HepG2 (cell line): Measurements from ENCODE around the gene LGALS7B. TPM values are rescaled to one million over a fixed set of nuclear protein-coding genes. Genes with fewer than 3 reads are reported as not detected.

ENCODE experiments used
- ATAC-seq: fragments of 200-7000 bp; cut with Tn5 transposase; 3 replicates; pipeline ENCODE4 v1.9.1; 2020; ENCODE audit warnings: mild to moderate bottlenecking, moderate library complexity
- BruUV-seq: library from RNA; stranded (reverse); fragments of 400-500 nt; replicated peaks from 2 replicates; lab custom pipeline; 2021; lab: Mats Ljungman, UMichigan
- CTCF ChIA-PET: fragments of 300-600 bp; formaldehyde crosslinking; extraction: SDS; loops from one replicate; lab custom pipeline; 2021; ENCODE audit warnings: low total read pairs, inconsistent platforms, low intra/inter-chr PET ratio; lab: Yijun Ruan, JAX
- POLR2A ChIA-PET: fragments of 350-600 bp; sonication (Branson Sonifier 250); formaldehyde crosslinking; loops from one replicate; lab custom pipeline; 2020; ENCODE audit warnings: antibody characterized with exemption, inconsistent platforms; lab: Yijun Ruan, JAX
- DNase-seq: peaks from one replicate; pipeline ENCODE4 v3.0.0-alpha.2; 2015; ENCODE audit warnings: low spot score
- FAIRE-seq: peaks from 3 replicates; lab custom pipeline; 2011; peaks lifted over from hg19 to GRCh38; lab: Jason Lieb, UNC
- H2AFZ ChIP-seq: one replicate; pipeline ENCODE4 v1.6.1; 2011; ENCODE audit warnings: low read length, inconsistent platforms
- H3K27ac ChIP-seq: fragments of 300-600 bp; 3 replicates; pipeline ENCODE4 v1.8.0; 2011; ENCODE audit warnings: mixed run types, mild to moderate bottlenecking, mixed read lengths, low read length, inconsistent platforms; ENCODE audit not compliant: insufficient read depth; ENCODE audit errors: extremely low read length
- H3K27me3 ChIP-seq, 2 experiments: fragments of 200-600 bp in 1 of 2; 2 replicates in 1 of 2; 3 replicates in 1 of 2; pipeline versions ENCODE4 v1.6.0 to v1.8.0; 2011; ENCODE audit warnings: low read length in 2 of 2, mild to moderate bottlenecking in 2 of 2, moderate library complexity in 2 of 2, inconsistent platforms in 1 of 2; ENCODE audit not compliant: insufficient read depth in 2 of 2, control insufficient read depth in 1 of 2
- H3K36me3 ChIP-seq, 2 experiments: fragments of 200-600 bp in 1 of 2; replicated peaks in 1 of 2; 2 replicates in 1 of 2; 3 replicates in 1 of 2; pipeline versions ENCODE4 v1.5.1 to v1.8.0; 2011; ENCODE audit warnings: low read length in 2 of 2, inconsistent platforms in 1 of 2; ENCODE audit not compliant: insufficient read depth in 2 of 2, control insufficient read depth in 1 of 2
- H3K4me1 ChIP-seq: 2 replicates; pipeline ENCODE4 v1.5.1; 2012; ENCODE audit warnings: low read length, inconsistent platforms; ENCODE audit not compliant: insufficient read depth
- H3K4me2 ChIP-seq: 2 replicates; pipeline ENCODE4 v1.6.0; 2011; ENCODE audit warnings: low read depth, low read length, inconsistent platforms
- H3K4me3 ChIP-seq, 3 experiments: fragments of 200-600 bp in 1 of 3; sonication (generic), shearing (Covaris generic) in 1 of 3; replicated peaks in 1 of 3; 2 replicates each; pipeline ENCODE4 v1.5.1; 2011 to 2016; ENCODE audit warnings: low read length in 3 of 3, inconsistent platforms in 2 of 3, low read depth in 2 of 3, mild to moderate bottlenecking in 2 of 3, control low read depth in 1 of 3, mixed read lengths in 1 of 3; ENCODE audit not compliant: insufficient read depth in 1 of 3
- H3K79me2 ChIP-seq: one replicate; pipeline ENCODE4 v1.6.1; 2011; ENCODE audit warnings: low read length, inconsistent platforms; ENCODE audit not compliant: insufficient read depth
- H3K9ac ChIP-seq: 2 replicates; pipeline ENCODE4 v1.6.0; 2011; ENCODE audit warnings: mild to moderate bottlenecking, low read depth, low read length, inconsistent platforms; ENCODE audit not compliant: insufficient read depth
- H3K9me3 ChIP-seq: 2 replicates; pipeline ENCODE4 v1.5.1; 2012; ENCODE audit warnings: mild to moderate bottlenecking, low read length
- H4K20me1 ChIP-seq: 2 replicates; pipeline ENCODE4 v1.6.0; 2011; ENCODE audit warnings: inconsistent platforms, mild to moderate bottlenecking, low read length, moderate library complexity; ENCODE audit not compliant: insufficient read depth
- CERS6 ChIP-seq: sonication (generic); formaldehyde crosslinking; IDR thresholded peaks from 2 replicates; pipeline ENCODE4 v1.5.0; 2020; ENCODE audit warnings: missing genetic modification reagents
- ETV5 ChIP-seq: IDR thresholded peaks from 2 replicates; pipeline ENCODE4 v1.6.1; 2018; ENCODE audit warnings: missing biosample characterization, missing genetic modification reagents, inconsistent platforms, borderline replicate concordance
- GABPA ChIP-seq, 2 experiments: IDR thresholded peaks; 2 replicates each; pipeline ENCODE4 v1.6.1; 2011 to 2016; ENCODE audit warnings: low read depth in 2 of 2, low read length in 1 of 2, missing biosample characterization in 1 of 2, missing genetic modification characterization in 1 of 2
- HNRNPH1 ChIP-seq: fragments of 200-400 bp; formaldehyde crosslinking; optimal IDR thresholded peaks from 2 replicates; pipeline ENCODE3; 2017; ENCODE audit warnings: mild to moderate bottlenecking, low read depth, low read length
- NR2C2 ChIP-seq: sonication (generic); formaldehyde crosslinking; IDR thresholded peaks from 2 replicates; pipeline ENCODE4 v1.4.0; 2020; ENCODE audit warnings: missing genetic modification reagents, mild to moderate bottlenecking, moderate library complexity, borderline replicate concordance
- ZBTB25 ChIP-seq: IDR thresholded peaks from 2 replicates; pipeline ENCODE4 v1.6.1; 2018; ENCODE audit warnings: missing genetic modification reagents
- WGBS: methylation state at CpG from one replicate; pipeline ENCODE4 v1.1.6; 2017; ENCODE audit warnings: low lambda C conversion rate; 5-methylcytosine and 5-hydroxymethylcytosine counted together
- in situ Hi-C: cut with HindIII; loops from 2 replicates; pipeline ENCODE4 v1.10.0; 2017; ENCODE audit warnings: low pct_unique_long_range_greater_than_20kb; ENCODE audit not compliant: extremely low pct_ligation_motif_present
- intact Hi-C: fragments of 100-400 bp; cut with micrococcal nuclease; formaldehyde crosslinking; loops from one replicate; pipeline ENCODE4 v1.10.0; 2022; ENCODE audit not compliant: unreplicated experiment
- polyA plus RNA-seq, 8 experiments: library from polyadenylated mRNA; depleted of rRNA in 3 of 8; stranded (reverse) in 7 of 8; unstranded in 1 of 8; fragments of >200 nt; fragmentation: Illumina TruSeq in 4 of 8; extraction: Trizol in 4 of 8; gene quantifications; 2 replicates each; pipeline versions ENCODE4 v1.2.1 to v1.2.3, GENCODE V29; 2011 to 2016; ENCODE audit warnings: low read depth in 4 of 8, missing spikeins in 1 of 8, mixed read lengths in 1 of 8; ENCODE audit not compliant: insufficient read depth in 1 of 8
- total RNA-seq, 5 experiments: library from RNA; depleted of rRNA; stranded (reverse); fragments of >200 nt; fragmentation: Illumina TruSeq; extraction: Trizol; gene quantifications; 2 replicates each; pipeline ENCODE4 v1.2.3, GENCODE V29; 2016; ENCODE audit warnings: low read depth in 1 of 5

Gene LGALS7B
- total and polyA plus RNA-seq, 2 of the 13 experiments (the other 11 are each of a cell fraction or from before 2014, with no cell fraction given): 1.7 to 2.1 TPM

- no peak for TF ChIP-seq GABPA (IDR thresholded peaks at IDR 0.05; ENCODE audit: low read depth, low read length)
- peak; percentile 73 for TF ChIP-seq GABPA (CRISPR knock-in tag; IDR thresholded peaks at IDR 0.05; ENCODE audit: low read depth)
- TF ChIP-seq CERS6: no peak
- TF ChIP-seq ETV5: 0 out of 2 replicates have a peak, but pooled peaks have one; percentile 19
- no peak for TF ChIP-seq ZBTB25 (CRISPR knock-in tag)
- peak; percentile 67; the same call in 1 of the 2 replicates for TF ChIP-seq NR2C2
- no peak for TF ChIP-seq HNRNPH1
- H3K36me3 ChIP-seq: no peaks in the 10 kb centered on the region
- no TSS peak for BruUV-seq
- ChIA-PET CTCF (no interaction called here), POLR2A (interaction anchor here (0.6 kb wide), 1 partner anchor 375 kb away, joined by 3 read pairs; no protein-coding TSS in a partner anchor)
- no peak overlapping the region; the same call in 1 of the 2 replicates for H3K4me2 ChIP-seq
- no peak overlapping the region for H3K9ac ChIP-seq
- in situ Hi-C loops (no loop called here), intact Hi-C loops (no loop called here)
- no peak for DNase-seq
- WGBS: 67% methylated on average over 1 of the region's 1 CpG
- H3K27ac ChIP-seq: no peak overlapping the region
- no peak for FAIRE-seq
- ATAC-seq: no peak
- no peaks in the 10 kb centered on the region for H4K20me1 ChIP-seq
- no peaks in the 10 kb centered on the region for H3K27me3 ChIP-seq
- H3K4me1 ChIP-seq: peaks cover 25% of the 10 kb centered on the region
- H3K4me3 ChIP-seq: no peak overlapping the region
- no peaks in the 10 kb centered on the region for H3K79me2 ChIP-seq
- H3K9me3 ChIP-seq: no peaks in the 10 kb centered on the region
- no peak overlapping the region for H2AFZ ChIP-seq
Observed at GRCh38 chr19:38805180-38805579, 16.2 kb downstream of the LGALS7B start.
